IPS-NIHi7 (cell line): ENCODE results near the gene NAALADL2.
"Not testable (repeated sequence)": the region's sequence is repeated elsewhere in the genome, so short reads cannot be mapped to it uniquely, and the experiment has no call there.

Experiments
- DNase-seq: peaks from one replicate; pipeline ENCODE4 v3.0.0; 2012; ENCODE audit warnings: mixed read lengths; ENCODE audit errors: extremely low spot score

NAALADL2 gene

GRCh38 chr3:175580318-175580717, 721.2 kb downstream of the NAALADL2 start:
- DNase-seq, result no peak

DNA sequence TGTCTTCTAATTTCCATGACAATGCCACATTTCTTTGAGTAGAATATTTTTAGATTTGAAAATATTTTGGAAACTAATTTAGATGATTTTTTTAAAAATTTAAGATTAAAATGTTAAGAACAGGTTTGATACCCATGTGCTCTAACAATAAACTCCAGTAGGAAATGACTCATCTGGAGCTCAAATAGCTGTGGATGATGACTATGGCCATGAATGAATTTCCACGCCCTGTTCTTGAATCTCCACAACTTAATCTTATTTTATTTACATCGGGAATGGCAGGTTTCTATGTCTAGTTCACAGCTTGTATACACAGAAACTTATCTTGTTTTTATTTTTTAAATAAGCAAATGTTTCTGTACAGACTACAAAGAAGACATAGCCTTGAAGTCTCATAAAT, 726.8 kb downstream of the NAALADL2 start:
- DNase-seq, result no peak

DNA sequence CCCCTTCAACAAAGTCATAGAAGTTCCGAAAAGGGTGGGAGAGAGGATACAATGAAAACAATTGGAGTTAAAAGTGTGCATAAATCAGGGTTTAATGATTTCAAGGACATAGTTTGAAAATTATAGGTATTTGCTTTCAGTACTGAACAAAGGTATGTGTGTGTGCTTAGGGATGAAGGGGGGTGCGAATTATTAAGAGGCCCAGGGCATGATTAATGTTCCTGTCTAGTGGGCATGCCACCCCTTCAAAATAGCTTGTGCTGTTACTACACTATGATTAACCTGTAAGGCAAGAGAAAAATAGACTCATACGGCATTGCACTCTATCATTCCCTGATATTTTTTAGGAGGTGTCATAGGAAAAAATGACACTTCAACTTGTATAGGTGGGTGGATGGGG, 731.6 kb downstream of the NAALADL2 start:
- no peak for DNase-seq

DNA sequence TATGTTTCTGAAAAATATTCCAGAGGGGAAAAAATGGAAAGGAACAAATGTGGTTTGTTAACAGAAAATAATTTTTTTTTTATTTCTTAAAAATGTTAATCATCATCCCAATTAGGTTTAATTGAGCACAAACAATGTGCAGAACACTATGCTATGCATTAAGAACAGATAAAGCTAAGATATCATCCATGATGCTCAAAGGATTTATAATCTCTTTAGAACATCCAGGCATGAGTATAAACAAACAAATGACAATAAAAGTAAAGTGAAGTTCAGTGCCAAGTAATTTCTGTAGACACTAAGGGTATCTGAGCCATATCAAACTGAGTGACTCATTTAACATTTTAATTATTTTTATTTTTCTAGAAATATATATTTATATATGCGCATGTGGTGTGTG, 732.2 kb downstream of the NAALADL2 start:
- no peak for DNase-seq

DNA sequence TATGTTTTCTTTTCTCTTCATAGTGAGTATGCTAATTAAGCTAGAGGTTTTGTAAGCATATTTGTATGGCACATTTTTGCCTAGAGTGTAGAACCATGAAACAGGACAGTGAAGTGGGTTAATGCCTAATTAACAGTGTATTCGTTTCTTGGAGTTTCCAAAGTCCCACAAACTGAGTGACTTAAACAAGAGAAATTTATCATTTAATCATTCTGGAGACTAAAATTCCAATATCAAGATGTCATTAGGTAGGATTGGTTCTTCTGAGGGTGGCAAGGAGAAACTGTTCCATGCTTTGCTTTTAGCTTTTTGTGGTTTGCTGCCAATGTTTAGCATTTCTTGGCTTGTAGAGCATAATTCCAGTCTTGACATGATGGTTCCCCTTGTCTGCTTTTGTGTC, 734.2 kb downstream of the NAALADL2 start:
- no peak for DNase-seq

GRCh38 chr3:175598740-175599139, 739.6 kb downstream of the NAALADL2 start:
- DNase-seq, result no peak

DNA sequence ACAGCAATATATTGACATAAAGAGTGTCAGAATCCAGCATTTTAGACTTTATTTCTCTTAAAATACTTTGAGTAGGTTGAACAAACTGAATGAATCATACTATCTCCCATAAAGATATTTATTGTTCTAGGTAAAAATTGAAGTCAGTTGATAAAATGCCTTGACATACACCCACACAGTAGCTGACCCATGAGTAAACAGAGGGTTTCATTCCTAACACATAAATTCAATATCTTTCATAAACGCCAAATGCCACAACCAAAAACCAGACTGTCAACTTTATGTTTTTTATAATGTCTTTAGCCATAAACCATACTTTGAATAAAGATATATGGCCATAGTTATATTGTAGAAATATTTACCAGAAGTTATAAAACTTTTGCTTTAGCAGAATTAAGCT, 742.4 kb downstream of the NAALADL2 start:
- DNase-seq, result no peak

DNA sequence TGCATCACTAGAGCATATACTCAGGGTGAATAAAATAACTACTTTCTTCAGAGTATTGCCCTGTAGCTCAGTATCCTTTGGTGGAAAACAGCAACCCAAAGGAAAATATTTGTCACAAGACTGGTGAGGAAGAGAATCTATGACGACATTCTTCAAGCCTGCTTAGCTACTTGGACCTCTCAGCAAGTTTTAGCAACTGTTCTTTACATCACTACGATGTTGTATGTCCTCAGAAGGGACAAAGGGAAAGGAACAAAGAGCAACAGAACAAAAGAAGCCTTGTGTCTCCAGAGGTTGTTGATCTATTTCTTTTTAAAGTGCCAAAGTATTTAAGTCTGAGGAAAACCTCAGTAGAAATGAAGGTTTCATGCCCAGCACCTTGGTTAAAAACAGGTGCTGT, 746.7 kb downstream of the NAALADL2 start:
- DNase-seq, result no peak

GRCh38 chr3:175606650-175607318, 747.6 kb downstream of the NAALADL2 start:
- no peak for DNase-seq

DNA sequence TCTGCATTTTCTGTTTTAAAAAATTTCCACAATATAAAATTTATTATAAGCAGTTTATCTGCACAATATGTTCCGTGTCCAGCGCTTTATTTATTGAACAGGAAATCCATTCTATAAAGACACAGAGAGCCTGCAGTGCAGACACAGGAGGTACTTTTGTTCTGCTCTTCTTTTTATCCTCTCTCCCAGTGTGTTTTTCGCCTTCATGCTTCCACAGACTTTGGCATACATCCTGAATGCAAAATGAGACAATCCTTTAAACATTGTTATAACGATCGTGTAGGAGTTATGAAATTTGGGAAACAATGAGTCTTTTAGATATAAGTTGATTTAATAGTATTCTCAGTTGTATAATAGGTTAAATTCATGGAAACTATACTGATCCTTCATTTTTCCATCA, 749.2 kb downstream of the NAALADL2 start:
- no peak for DNase-seq

DNA sequence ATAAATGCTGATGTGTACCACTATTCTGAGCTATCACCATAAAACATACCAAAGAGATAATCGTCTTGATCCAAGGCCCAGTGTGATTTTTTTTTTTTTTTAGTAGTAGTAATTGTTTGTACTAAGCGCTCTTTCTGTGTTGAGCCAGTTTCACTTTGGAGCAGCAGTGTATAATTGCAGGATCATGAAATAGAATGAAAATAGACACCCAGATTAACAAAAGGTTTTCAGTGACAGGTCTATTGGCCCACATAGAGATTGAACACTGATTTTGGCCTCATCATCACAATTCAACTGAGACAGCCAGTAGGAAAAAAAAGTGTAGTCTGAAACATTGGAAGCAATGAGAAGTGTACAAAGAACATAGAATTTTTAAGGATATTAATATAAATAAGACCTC, 749.8 kb downstream of the NAALADL2 start:
- DNase-seq, result no peak

GRCh38 chr3:175612487-175613196, 753.5 kb downstream of the NAALADL2 start:
- no peak for DNase-seq

- DNase-seq, result not testable (repeated sequence)
These were observed 755.0 kb downstream of the NAALADL2 start for GRCh38 chr3:175614107-175614506.

GRCh38 chr3:175617247-175617646, 758.1 kb downstream of the NAALADL2 start:
- DNase-seq, result no peak

GRCh38 chr3:175619369-175619768, 760.2 kb downstream of the NAALADL2 start:
- no peak for DNase-seq

- DNase-seq, result no peak
These were observed 761.0 kb downstream of the NAALADL2 start for GRCh38 chr3:175620093-175620492.

- no peak for DNase-seq
These were observed 761.4 kb downstream of the NAALADL2 start for GRCh38 chr3:175620532-175620931.

DNA sequence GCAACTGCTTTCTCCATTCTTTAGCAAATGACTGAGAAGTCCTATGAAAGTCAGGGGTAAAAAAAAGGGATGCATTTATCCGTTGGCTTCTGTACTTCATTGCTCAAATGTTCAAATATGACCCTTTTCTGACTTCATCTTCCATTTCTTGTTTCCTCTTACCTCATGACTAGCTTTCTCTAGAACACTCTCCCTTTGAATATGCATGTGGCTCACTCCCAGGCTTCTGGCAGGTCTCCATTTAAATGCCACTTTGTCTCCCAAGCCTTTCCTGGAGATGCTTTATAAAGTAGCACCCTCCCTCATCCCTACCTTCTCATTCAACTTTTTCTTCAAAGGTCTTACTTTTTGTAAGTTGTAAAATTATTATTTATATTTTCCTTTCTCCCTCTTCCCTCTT, 781.8 kb downstream of the NAALADL2 start:
- DNase-seq, result peak; percentile 8

GRCh38 chr3:175646865-175647264, 787.7 kb downstream of the NAALADL2 start:
- DNase-seq, result no peak

- DNase-seq, result no peak
These were observed 789.8 kb downstream of the NAALADL2 start for GRCh38 chr3:175648899-175649298.

GRCh38 chr3:175651716-175652115, 792.6 kb downstream of the NAALADL2 start:
- no peak for DNase-seq

- DNase-seq, result no peak
These were observed 796.2 kb downstream of the NAALADL2 start for GRCh38 chr3:175655351-175655750.

- DNase-seq, result no peak
These were observed 797.3 kb downstream of the NAALADL2 start for GRCh38 chr3:175656461-175656860.
